GM13977 (cell line): ENCODE measurements around the gene CCM2L.
A peak's percentile ranks its signal among the peaks of the same experiment; 100 is the strongest.

ENCODE experiments used
- DNase-seq: peaks from one replicate; pipeline ENCODE4 v3.0.0; 2012; ENCODE audit warnings: low spot score
- CTCF ChIP-seq: IDR thresholded peaks from 2 replicates; pipeline ENCODE4 v1.5.1; 2012; ENCODE audit warnings: mild to moderate bottlenecking, control low read depth; ENCODE audit not compliant: insufficient read depth; ENCODE audit errors: extremely low read depth, missing control alignments
- in situ Hi-C: fragments of 300-500 bp; cut with MboI; formaldehyde crosslinking; loops from one replicate; pipeline ENCODE4 v1.12.0; 2022; ENCODE audit warnings: low sequenced_read_pairs, low pct_unique_long_range_greater_than_20kb, mixed read lengths, inconsistent platforms; ENCODE audit not compliant: unreplicated experiment

The CCM2L gene

GRCh38 chr20:32052778-32053362 lies 42.6 kb downstream of the CCM2L start:
- no peak for TF ChIP-seq CTCF
- in situ Hi-C loops: no loop called here
- DNase-seq: peak; percentile 72

GRCh38 chr20:32053648-32054047 lies 43.4 kb downstream of the CCM2L start:
- TF ChIP-seq CTCF: no peak
- in situ Hi-C loops: no loop called here
- DNase-seq: no peak

- in situ Hi-C loops: no loop called here
- DNase-seq: no peak
- TF ChIP-seq CTCF: no peak
Measured at GRCh38 chr20:32056708-32057483, 46.7 kb downstream of the CCM2L start.

GRCh38 chr20:32057656-32058184 lies 47.5 kb downstream of the CCM2L start:
- TF ChIP-seq CTCF: no peak
- no peak for DNase-seq

GRCh38 chr20:32059189-32059588 lies 49.0 kb downstream of the CCM2L start:
- no peak for DNase-seq
- no peak for TF ChIP-seq CTCF
- in situ Hi-C loops: no loop called here

More at GRCh38 chr20:32057656-32058184, 47.5 kb downstream of the CCM2L start:
- in situ Hi-C loops: no loop called here

- no peak for TF ChIP-seq CTCF
- in situ Hi-C loops: no loop called here
- peak; percentile 37 for DNase-seq
Measured at GRCh38 chr20:32062776-32063170, 52.5 kb downstream of the CCM2L start.
